WTC11 (cell line): ENCODE data around the gene CCDC116. TPM values are rescaled to one million over a fixed set of nuclear protein-coding genes. Genes with fewer than 3 reads are reported as not detected.
"Not testable (repeated sequence)": the region's sequence is repeated elsewhere in the genome, so short reads cannot be mapped to it uniquely, and the experiment has no call there.

ENCODE experiments used
- ATAC-seq: fragments of 200-7000 bp; cut with Tn5 transposase; 2 replicates; pipeline ENCODE4 v1.10.0; 2021; ENCODE audit warnings: mild to moderate bottlenecking, moderate library complexity
- CTCF ChIA-PET: fragments of 300-600 bp; sonication (Branson Sonifier 250); formaldehyde crosslinking; loops from one replicate; lab custom pipeline; 2021; ENCODE audit warnings: antibody characterized with exemption; lab: Charles Lee
- POLR2A ChIA-PET: fragments of 350-600 bp; sonication (Branson Sonifier 250); formaldehyde crosslinking; loops from one replicate; lab custom pipeline; 2021; ENCODE audit warnings: antibody characterized with exemption; lab: Charles Lee
- DNase-seq: peaks from one replicate; pipeline ENCODE4 v3.0.0; 2021; ENCODE audit warnings: low spot score
- H3K27ac Mint-ChIP-seq: 2 replicates; pipeline ENCODE4 v1.8.0; 2021; ENCODE audit warnings: mixed read lengths
- H3K27me3 Mint-ChIP-seq: 2 replicates; pipeline ENCODE4 v1.8.0; 2021; ENCODE audit warnings: low read depth, mild to moderate bottlenecking, moderate library complexity, mixed read lengths
- H3K36me3 Mint-ChIP-seq: 2 replicates; pipeline ENCODE4 v1.8.0; 2021; ENCODE audit warnings: mixed read lengths
- H3K4me1 Mint-ChIP-seq: 2 replicates; pipeline ENCODE4 v1.8.0; 2022; ENCODE audit warnings: mixed read lengths
- H3K4me3 Mint-ChIP-seq: 2 replicates; pipeline ENCODE4 v1.8.0; 2021; ENCODE audit warnings: mild to moderate bottlenecking, moderate library complexity, mixed read lengths
- H3K9me3 Mint-ChIP-seq: 2 replicates; pipeline ENCODE4 v1.8.0; 2021; ENCODE audit warnings: mixed read lengths
- ATF6 ChIP-seq: sonication (generic); formaldehyde crosslinking; IDR thresholded peaks from 2 replicates; pipeline ENCODE4 v1.8.1; 2023; ENCODE audit warnings: mild to moderate bottlenecking, missing genetic modification reagents
- CBFB ChIP-seq: sonication (generic); formaldehyde crosslinking; IDR thresholded peaks from 2 replicates; pipeline ENCODE4 v1.8.1; 2022; ENCODE audit warnings: mild to moderate bottlenecking, low read depth, missing genetic modification reagents
- E2F4 ChIP-seq: sonication (generic); formaldehyde crosslinking; IDR thresholded peaks from 2 replicates; pipeline ENCODE4 v1.8.1; 2022; ENCODE audit warnings: low read depth, mild to moderate bottlenecking, moderate library complexity, missing genetic modification reagents, borderline replicate concordance
- ELF4 ChIP-seq: sonication (generic); formaldehyde crosslinking; IDR thresholded peaks from 2 replicates; pipeline ENCODE4 v1.8.1; 2022; ENCODE audit warnings: low read depth, mild to moderate bottlenecking, moderate library complexity, missing genetic modification reagents
- FOXK1 ChIP-seq: sonication (generic); formaldehyde crosslinking; IDR thresholded peaks from 2 replicates; pipeline ENCODE4 v1.8.0; 2022; ENCODE audit warnings: mild to moderate bottlenecking, moderate library complexity, missing genetic modification reagents
- GRHL2 ChIP-seq: fragments of 250-450 bp; sonication (Bioruptor Pico); IDR thresholded peaks from 2 replicates; pipeline ENCODE4 v1.8.0; 2022; ENCODE audit warnings: mild to moderate bottlenecking, moderate library complexity; ENCODE audit not compliant: insufficient replicate concordance, severe bottlenecking
- IRF1 ChIP-seq: sonication (generic); formaldehyde crosslinking; IDR thresholded peaks from 2 replicates; pipeline ENCODE4 v1.8.0; 2023; ENCODE audit warnings: missing genetic modification reagents
- KAT7 ChIP-seq: sonication (generic); formaldehyde crosslinking; IDR thresholded peaks from 2 replicates; pipeline ENCODE4 v1.8.1; 2023; ENCODE audit warnings: missing genetic modification reagents, mild to moderate bottlenecking, borderline replicate concordance
- MAX ChIP-seq: sonication (generic); formaldehyde crosslinking; IDR thresholded peaks from 2 replicates; pipeline ENCODE4 v1.8.0; 2022; ENCODE audit warnings: mild to moderate bottlenecking, missing genetic modification reagents
- PRRX2 ChIP-seq: fragments of 250-450 bp; sonication (Bioruptor Pico); IDR thresholded peaks from 2 replicates; pipeline ENCODE4 v1.8.0; 2021; ENCODE audit warnings: mild to moderate bottlenecking
- SOX15 ChIP-seq: fragments of 250-450 bp; sonication (Bioruptor Pico); IDR thresholded peaks from 2 replicates; pipeline ENCODE4 v1.9.0; 2021; ENCODE audit warnings: mild to moderate bottlenecking
- STAT6 ChIP-seq: sonication (generic); formaldehyde crosslinking; conservative IDR thresholded peaks from 2 replicates; pipeline ENCODE4 v1.8.1; 2023; ENCODE audit warnings: mild to moderate bottlenecking, low read depth, missing genetic modification reagents, moderate library complexity
- ZNF121 ChIP-seq: sonication (generic); formaldehyde crosslinking; IDR thresholded peaks from 2 replicates; pipeline ENCODE4 v1.8.0; 2023; ENCODE audit warnings: missing genetic modification reagents
- ZSCAN18 ChIP-seq: fragments of 250-450 bp; sonication (Bioruptor Pico); IDR thresholded peaks from 2 replicates; pipeline ENCODE4 v2.1.2; 2022; ENCODE audit warnings: mild to moderate bottlenecking, moderate library complexity
- total RNA-seq: library from RNA; stranded (reverse); gene quantifications from 3 replicates; pipeline ENCODE4 v1.2.3, GENCODE V29; 2021

CCDC116 gene
- total RNA-seq, 1 experiment from 2014 or later: 0.57 TPM

GRCh38 chr22:21605887-21606564 lies 26.5 kb upstream of the CCDC116 start:
- no peaks in the 10 kb centered on the region for H3K9me3 Mint-ChIP-seq
- ChIA-PET POLR2A (no interaction called here), CTCF (interaction anchor here (0.9 to 3.0 kb wide), 5 partner anchors 12 to 40 kb away, joined by 3 to 10 read pairs (median 6); partner anchors contain the start of gene SDF2L1)
- TF ChIP-seq SOX15 (CRISPR knock-in tag) (no peak), STAT6 (CRISPR knock-in tag) (no peak), ZNF121 (0 out of 2 replicates have a peak, but pooled peaks have one; percentile 51), ELF4 (CRISPR knock-in tag) (no peak)
- H3K27me3 Mint-ChIP-seq: no peaks in the 10 kb centered on the region
- H3K27ac Mint-ChIP-seq: 0 out of 2 replicates have a peak overlapping the region, but pooled peaks have one; percentile 45
- H3K4me3 Mint-ChIP-seq: no peak overlapping the region
- H3K36me3 Mint-ChIP-seq: peaks cover 13% of the 10 kb centered on the region
- peaks cover 6% of the 10 kb centered on the region; the same call in 1 of the 2 replicates for H3K4me1 Mint-ChIP-seq
- no peak for ATAC-seq
- DNase-seq: no peak

- CTCF ChIA-PET: interaction anchor here (1.3 to 3.0 kb wide), 3 partner anchors 13 to 40 kb away, joined by 6 to 10 read pairs (median 7); no protein-coding TSS in a partner anchor
- POLR2A ChIA-PET: no interaction called here
- peaks cover 20% of the 10 kb centered on the region for H3K36me3 Mint-ChIP-seq
- no peak overlapping the region for H3K27ac Mint-ChIP-seq
- DNase-seq: no peak
- no peak overlapping the region for H3K4me3 Mint-ChIP-seq
- H3K27me3 Mint-ChIP-seq: no peaks in the 10 kb centered on the region
- H3K4me1 Mint-ChIP-seq: peaks cover 6% of the 10 kb centered on the region; the same call in 1 of the 2 replicates
- TF ChIP-seq E2F4 (CRISPR knock-in tag) (no peak), CBFB (no peak), ZSCAN18 (CRISPR knock-in tag) (no peak), PRRX2 (CRISPR knock-in tag) (no peak), MAX (CRISPR knock-in tag) (no peak), FOXK1 (CRISPR knock-in tag) (no peak), IRF1 (no peak), ATF6 (CRISPR knock-in tag) (no peak), GRHL2 (no peak), KAT7 (CRISPR knock-in tag) (no peak)
- H3K9me3 Mint-ChIP-seq: no peaks in the 10 kb centered on the region
- no peak for ATAC-seq
Observed at GRCh38 chr22:21606775-21607174, 25.8 kb upstream of the CCDC116 start.

- not testable (repeated sequence) for H3K27ac Mint-ChIP-seq, H3K4me3 Mint-ChIP-seq, H3K4me1 Mint-ChIP-seq, ATAC-seq, DNase-seq, H3K9me3 Mint-ChIP-seq, H3K27me3 Mint-ChIP-seq
- ChIA-PET CTCF (interaction anchor here (1.0 to 1.5 kb wide), 2 partner anchors 20 to 32 kb away, joined by 3 read pairs; partner anchors contain the start of genes SDF2L1 and YDJC), POLR2A (interaction anchor here (0.6 kb wide), 1 partner anchor 176 kb away, joined by 3 read pairs; no protein-coding TSS in a partner anchor)
- peaks cover 38% of the 10 kb centered on the region for H3K36me3 Mint-ChIP-seq
Observed at GRCh38 chr22:21609556-21610157, 22.9 kb upstream of the CCDC116 start.
